DOHH2 (cell line): ENCODE data around the gene ABTB2.

Source experiments
- CTCF ChIP-seq: fragments of 200-600 bp; sonication (generic); IDR thresholded peaks from one replicate; pipeline ENCODE4 v1.5.1; 2014; ENCODE audit warnings: antibody characterized with exemption, mild to moderate bottlenecking, low read depth, low read length; ENCODE audit not compliant: poor library complexity, severe bottlenecking
- EZH2phosphoT487 ChIP-seq: fragments of 200-600 bp; sonication (generic); IDR thresholded peaks from 2 replicates; pipeline ENCODE4 v1.6.1; 2017; ENCODE audit warnings: borderline replicate concordance, mild to moderate bottlenecking, antibody characterized with exemption, low read length, moderate library complexity, mixed read lengths

GRCh38 chr11:34105079-34105956, 252.5 kb downstream of the ABTB2 start, which contains the start of gene NAT10:
- TF ChIP-seq CTCF = no peak
- TF ChIP-seq EZH2phosphoT487 = no peak
